ENCODE data around the gene CAPN7. TPM values are rescaled to one million over a fixed set of nuclear protein-coding genes. Genes with fewer than 3 reads are reported as not detected.

Gene CAPN7
- total RNA-seq, 4 donors from 2014 or later, result 20.7 to 52.5 (median 27.0) TPM

- intact Hi-C loops (cut with DNase I), result no loop called here
- Histone ChIP-seq H3K27ac (no peak overlapping the region), H3K4me3 (no peak overlapping the region), H3K27me3 (no peaks in the 10 kb centered on the region), H3K9me3 (no peaks in the 10 kb centered on the region), H3K4me1 (peaks cover 0 to 9% (median 2%) of the 10 kb centered on the region in 3 donors), H3K36me3 (peaks cover 0 to 100% (median 25%) of the 10 kb centered on the region in 3 donors)
- WGBS, 2 donors, result 86 to 89% methylated on average over 4 of the region's 4 CpGs
- DNase-seq, result no peak
- TF ChIP-seq CTCF (IDR thresholded peaks at IDR 0.05) (no peak), POLR2A (IDR thresholded peaks at IDR 0.05) (no peak)
Observed at GRCh38 chr3:15217011-15217671, 11.1 kb downstream of the CAPN7 start.

- H3K4me1 ChIP-seq, result peaks cover 0 to 8% (median 2%) of the 10 kb centered on the region in 3 donors
- H3K36me3 ChIP-seq, result peaks cover 2 to 100% (median 25%) of the 10 kb centered on the region in 3 donors
- TF ChIP-seq POLR2A (IDR thresholded peaks at IDR 0.05) (no peak), CTCF (IDR thresholded peaks at IDR 0.05) (no peak)
- 79 to 87% methylated on average over 2 of the region's 2 CpGs for WGBS, 2 donors
- intact Hi-C loops (cut with DNase I), result no loop called here
- H3K4me3 ChIP-seq, result no peak overlapping the region
- H3K9me3 ChIP-seq, result no peaks in the 10 kb centered on the region
- no peaks in the 10 kb centered on the region for H3K27me3 ChIP-seq
- H3K27ac ChIP-seq, result no peak overlapping the region
- no peak for DNase-seq
Observed at GRCh38 chr3:15217841-15218267, 11.8 kb downstream of the CAPN7 start.

- no peaks in the 10 kb centered on the region for H3K27me3 ChIP-seq
- H3K4me1 ChIP-seq, result peaks cover 0 to 8% (median 2%) of the 10 kb centered on the region in 3 donors
- no peak overlapping the region for H3K4me3 ChIP-seq
- H3K27ac ChIP-seq, result no peak overlapping the region
- no peaks in the 10 kb centered on the region for H3K9me3 ChIP-seq
- no peak for DNase-seq
- H3K36me3 ChIP-seq, result peaks cover 4 to 100% (median 25%) of the 10 kb centered on the region in 3 donors
- intact Hi-C loops (cut with DNase I), result no loop called here
- TF ChIP-seq CTCF (IDR thresholded peaks at IDR 0.05) (no peak), POLR2A (IDR thresholded peaks at IDR 0.05) (no peak)
Observed at GRCh38 chr3:15218689-15219088, 12.6 kb downstream of the CAPN7 start.

GRCh38 chr3:15220056-15220455, 14.0 kb downstream of the CAPN7 start:
- intact Hi-C loops (cut with DNase I), result no loop called here
- H3K27me3 ChIP-seq, result no peaks in the 10 kb centered on the region
- TF ChIP-seq POLR2A (IDR thresholded peaks at IDR 0.05) (no peak), CTCF (IDR thresholded peaks at IDR 0.05) (no peak)
- peaks cover 0 to 8% (median 2%) of the 10 kb centered on the region in 3 donors for H3K4me1 ChIP-seq
- 26 to 65% methylated on average over 8 of the region's 8 CpGs for WGBS, 2 donors
- DNase-seq, result no peak
- peaks cover 4 to 100% (median 23%) of the 10 kb centered on the region in 3 donors for H3K36me3 ChIP-seq
- no peaks in the 10 kb centered on the region for H3K9me3 ChIP-seq
- H3K27ac ChIP-seq, result no peak overlapping the region
- no peak overlapping the region for H3K4me3 ChIP-seq

- intact Hi-C loops (cut with DNase I), result no loop called here
- peaks cover 4 to 100% (median 22%) of the 10 kb centered on the region in 3 donors for H3K36me3 ChIP-seq
- no peaks in the 10 kb centered on the region for H3K9me3 ChIP-seq
- peaks cover 0 to 8% (median 2%) of the 10 kb centered on the region in 3 donors for H3K4me1 ChIP-seq
- H3K27me3 ChIP-seq, result no peaks in the 10 kb centered on the region
- H3K27ac ChIP-seq, result no peak overlapping the region
- no peak for TF ChIP-seq POLR2A (IDR thresholded peaks at IDR 0.05)
- TF ChIP-seq CTCF (IDR thresholded peaks at IDR 0.05), result no peak
- DNase-seq, result no peak
- 90 to 94% methylated on average over 2 of the region's 2 CpGs for WGBS, 2 donors
- H3K4me3 ChIP-seq, result no peak overlapping the region
Observed at GRCh38 chr3:15220661-15221060, 14.6 kb downstream of the CAPN7 start.
